ENCODE results near the gene NKAIN2. TPM values are rescaled to one million over a fixed set of nuclear protein-coding genes. Genes with fewer than 3 reads are reported as not detected.
A peak's percentile ranks its signal among the peaks of the same experiment; 100 is the strongest.

The NKAIN2 gene
- total RNA-seq, 1 experiment from 2014 or later, result 2.2 TPM

DNA sequence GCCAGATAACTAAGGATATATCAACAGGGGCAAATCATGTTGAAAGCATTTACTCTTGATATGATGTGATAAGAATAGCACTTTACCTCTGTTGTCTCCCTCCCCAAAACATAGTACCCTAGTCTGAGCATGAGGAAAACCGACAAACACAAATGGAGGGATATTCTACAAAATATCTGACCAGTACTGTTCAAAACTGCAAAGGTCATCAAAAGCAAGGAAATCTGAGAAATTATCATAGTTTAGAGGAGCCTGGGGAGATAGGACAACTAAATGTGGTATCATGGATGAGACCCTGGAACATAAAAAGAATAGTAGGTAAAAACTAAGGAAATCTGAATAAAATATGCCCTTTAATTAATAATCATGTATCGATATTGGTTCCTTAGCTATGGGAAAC, 675.2 kb downstream of the NKAIN2 start:
- DNase-seq (ENCODE audit: low spot score), result no peak
- POLR2A ChIA-PET (ENCODE audit: low non-redundant PET), result no interaction called here

DNA sequence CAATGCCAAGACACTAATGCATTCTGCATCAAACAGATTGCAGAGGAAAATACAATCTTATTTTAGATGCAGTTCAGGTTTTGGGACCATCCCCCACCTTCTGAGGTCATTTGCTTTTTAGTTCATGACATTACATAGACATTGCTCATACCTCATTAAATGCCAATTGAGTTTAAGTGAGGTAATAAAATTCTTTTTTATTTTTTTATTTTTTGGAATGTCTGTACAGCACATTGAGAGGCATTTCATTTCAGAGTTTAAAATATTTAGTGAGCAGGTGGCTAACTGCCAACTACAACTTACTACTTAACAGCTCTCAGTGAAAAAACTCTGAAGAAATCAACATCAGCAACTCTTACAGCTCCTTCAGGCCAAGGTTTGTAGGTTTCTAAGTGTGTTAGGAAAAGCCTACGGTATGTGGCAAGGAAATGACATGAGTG, 676.3 kb downstream of the NKAIN2 start:
- TF ChIP-seq CTCF (conservative IDR thresholded peaks at IDR 0.05; ENCODE audit: low read depth, low read length) (no peak), EZH2 (IDR thresholded peaks at IDR 0.05; ENCODE audit: borderline replicate concordance, low read depth, low read length, poor library complexity, severe bottlenecking) (no peak)
- ChIA-PET POLR2A (ENCODE audit: low non-redundant PET) (no interaction called here), CTCF (no interaction called here)
- Histone ChIP-seq H3K4me3 (ENCODE audit: low read depth, low read length, poor library complexity, severe bottlenecking) (no peak overlapping the region), H3K27ac (ENCODE audit: low read depth, low read length, poor library complexity, severe bottlenecking) (no peak overlapping the region), H3K36me3 (ENCODE audit: insufficient read depth, low read length, poor library complexity, severe bottlenecking) (no peaks in the 10 kb centered on the region), H3K4me1 (ENCODE audit: insufficient read depth, low read length, poor library complexity, severe bottlenecking) (peaks cover 6% of the 10 kb centered on the region), H3K27me3 (replicated peaks; ENCODE audit: insufficient read depth, low read depth, low read length, poor library complexity) (no peaks in the 10 kb centered on the region), H3K9me3 (ENCODE audit: low read depth, low read length, poor library complexity, severe bottlenecking) (no peaks in the 10 kb centered on the region)
- intact Hi-C loops (cut with micrococcal nuclease; ENCODE audit: unreplicated experiment), result loop anchor here (10.0 kb wide), 1 partner anchor 295 kb away; no protein-coding TSS in a partner anchor
- BruUV-seq (replicated peaks), result no TSS peak
- peak; percentile 47 for DNase-seq (ENCODE audit: low spot score)

More for the DNA sequence above, 675.2 kb downstream of the NKAIN2 start:
- intact Hi-C loops (cut with micrococcal nuclease; ENCODE audit: unreplicated experiment), result no loop called here
- Histone ChIP-seq H3K4me1 (ENCODE audit: insufficient read depth, low read length, poor library complexity, severe bottlenecking) (peaks cover 6% of the 10 kb centered on the region), H3K4me3 (ENCODE audit: low read depth, low read length, poor library complexity, severe bottlenecking) (no peak overlapping the region), H3K27ac (ENCODE audit: low read depth, low read length, poor library complexity, severe bottlenecking) (no peak overlapping the region), H3K36me3 (ENCODE audit: insufficient read depth, low read length, poor library complexity, severe bottlenecking) (no peaks in the 10 kb centered on the region), H3K9me3 (ENCODE audit: low read depth, low read length, poor library complexity, severe bottlenecking) (no peaks in the 10 kb centered on the region), H3K27me3 (replicated peaks; ENCODE audit: insufficient read depth, low read depth, low read length, poor library complexity) (no peaks in the 10 kb centered on the region)
- CTCF ChIA-PET, result no interaction called here
- no TSS peak for BruUV-seq (replicated peaks)
- TF ChIP-seq EZH2 (IDR thresholded peaks at IDR 0.05; ENCODE audit: borderline replicate concordance, low read depth, low read length, poor library complexity, severe bottlenecking) (no peak), CTCF (conservative IDR thresholded peaks at IDR 0.05; ENCODE audit: low read depth, low read length) (no peak)

- TF ChIP-seq EZH2 (IDR thresholded peaks at IDR 0.05; ENCODE audit: borderline replicate concordance, low read depth, low read length, poor library complexity, severe bottlenecking) (no peak), CTCF (conservative IDR thresholded peaks at IDR 0.05; ENCODE audit: low read depth, low read length) (no peak)
- no peaks in the 10 kb centered on the region for H3K9me3 ChIP-seq (ENCODE audit: low read depth, low read length, poor library complexity, severe bottlenecking)
- ChIA-PET POLR2A (ENCODE audit: low non-redundant PET) (no interaction called here), CTCF (no interaction called here)
- no TSS peak for BruUV-seq (replicated peaks)
- no peaks in the 10 kb centered on the region for H3K27me3 ChIP-seq (replicated peaks; ENCODE audit: insufficient read depth, low read depth, low read length, poor library complexity)
- H3K27ac ChIP-seq (ENCODE audit: low read depth, low read length, poor library complexity, severe bottlenecking), result no peak overlapping the region
- H3K4me3 ChIP-seq (ENCODE audit: low read depth, low read length, poor library complexity, severe bottlenecking), result no peak overlapping the region
- no peak for DNase-seq (ENCODE audit: low spot score)
- intact Hi-C loops (cut with micrococcal nuclease; ENCODE audit: unreplicated experiment), result loop anchor here (10.0 kb wide), 1 partner anchor 293 kb away; no protein-coding TSS in a partner anchor
- H3K36me3 ChIP-seq (ENCODE audit: insufficient read depth, low read length, poor library complexity, severe bottlenecking), result no peaks in the 10 kb centered on the region
- H3K4me1 ChIP-seq (ENCODE audit: insufficient read depth, low read length, poor library complexity, severe bottlenecking), result peaks cover 6% of the 10 kb centered on the region
Measured at GRCh38 chr6:124482071-124482491, 678.4 kb downstream of the NKAIN2 start.
